Upper lobe of left lung (tissue), 4 donors: ENCODE results near the gene KCNE1.

Experiments used
- CTCF ChIP-seq, 6 experiments: fragments of 450-650 bp in 4 of 6; fragments of 200-600 bp in 2 of 6; sonication (generic) in 2 of 6; IDR thresholded peaks; one replicate each; pipeline ENCODE4 v1.5.1; 2016 to 2019; ENCODE audit warnings: antibody characterized with exemption in 6 of 6
- EP300 ChIP-seq, 4 donors: sonication (generic); formaldehyde crosslinking; IDR thresholded peaks; one replicate each; pipeline ENCODE4 v1.5.1; 2017; ENCODE audit warnings: antibody characterized with exemption in 4 of 4, control low read depth in 2 of 4
- POLR2A ChIP-seq, 4 donors: fragments of 450-650 bp; IDR thresholded peaks; one replicate each; pipeline ENCODE4 v1.5.1; 2016 to 2017; ENCODE audit warnings: antibody characterized with exemption in 4 of 4, mild to moderate bottlenecking in 2 of 4
- POLR2AphosphoS5 ChIP-seq, 2 donors: sonication (generic); formaldehyde crosslinking; IDR thresholded peaks; one replicate each; pipeline ENCODE4 v1.5.1; 2017; ENCODE audit warnings: antibody characterized with exemption in 2 of 2

- TF ChIP-seq POLR2AphosphoS5 (IDR thresholded peaks at IDR 0.05) (peak in 1 of 2 donors; percentile 79), CTCF (IDR thresholded peaks at IDR 0.05) (no peak), EP300 (IDR thresholded peaks at IDR 0.05) (no peak), POLR2A (IDR thresholded peaks at IDR 0.05) (peak in 1 of 4 donors; percentile 20)
Measured at GRCh38 chr21:34513129-34513675, 1.2 kb upstream of the KCNE1 start.
